HG03139 (cell line): ENCODE results near the gene NELFB.
"Not testable (repeated sequence)": the region's sequence is repeated elsewhere in the genome, so short reads cannot be mapped to it uniquely, and the experiment has no call there.

Source experiments
- ATAC-seq: cut with Tn5 transposase; IDR thresholded peaks from one replicate; pipeline ENCODE4 v1.9.1; 2021; ENCODE audit not compliant: unreplicated experiment

NELFB gene

DNA sequence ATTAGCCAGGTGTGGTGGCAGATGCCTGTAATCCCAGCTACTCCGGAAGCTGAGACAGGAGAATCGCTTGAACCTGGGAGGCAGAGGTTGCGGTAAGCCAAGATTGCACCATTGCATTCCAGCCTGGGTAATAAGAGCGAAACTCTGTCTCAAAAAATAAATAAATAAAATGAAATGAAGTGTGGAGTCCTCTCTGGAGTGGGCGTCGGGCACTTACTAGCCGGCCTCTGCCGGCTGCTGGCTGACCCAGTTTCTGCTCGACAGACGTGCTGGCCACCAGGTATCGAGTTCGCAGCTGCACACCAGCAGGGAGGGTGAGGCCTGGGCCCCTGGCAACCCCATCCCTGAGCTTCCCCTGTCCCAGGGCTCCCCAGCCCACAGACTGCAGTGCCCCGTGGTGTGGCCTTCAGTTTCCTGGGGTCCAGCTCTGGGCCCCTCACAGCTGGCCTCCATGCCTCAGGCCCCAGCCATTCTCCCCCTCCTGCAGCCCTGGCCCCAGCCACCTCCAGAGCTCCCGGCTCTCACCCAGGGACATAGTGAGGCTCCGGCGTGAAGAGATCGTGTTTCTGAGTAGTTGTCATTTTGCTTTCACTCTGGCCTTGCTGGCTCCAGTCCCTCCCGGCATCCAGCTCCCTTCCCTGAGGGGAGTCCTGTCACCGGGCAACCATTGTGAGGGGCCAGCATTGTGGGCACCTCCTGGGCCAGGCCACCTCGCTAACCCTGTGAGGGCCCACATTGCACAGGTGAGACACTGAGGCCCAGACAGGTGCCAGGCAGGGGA, 7.8 kb upstream of the NELFB start:
- ATAC-seq: no peak

GRCh38 chr9:137247916-137248175, 7.3 kb upstream of the NELFB start:
- ATAC-seq: no peak

- no peak for ATAC-seq
Observed at GRCh38 chr9:137250329-137251193, 4.6 kb upstream of the NELFB start.

DNA sequence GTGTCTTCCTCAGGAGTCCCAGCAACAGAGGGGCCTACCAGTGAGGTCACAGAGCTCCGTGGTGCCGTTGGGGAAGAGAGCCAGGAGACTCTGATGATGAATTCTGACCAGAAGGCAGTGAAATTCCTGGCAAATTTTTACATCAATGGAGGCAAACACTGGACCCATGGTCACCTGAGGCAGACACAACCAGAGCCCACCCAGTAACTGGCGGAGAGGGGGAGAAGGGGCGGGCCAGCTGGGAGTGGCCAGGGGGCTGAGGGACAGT, 4.0 kb upstream of the NELFB start, which contains the start of gene STPG3:
STPG3 (plus strand) TSS at position 93 of the 268 bp plus-strand sequence; CDS start at position 94, 1 bp downstream.
- ATAC-seq: no peak

- no peak for ATAC-seq
Observed at GRCh38 chr9:137251490-137252268, 3.4 kb upstream of the NELFB start.

DNA sequence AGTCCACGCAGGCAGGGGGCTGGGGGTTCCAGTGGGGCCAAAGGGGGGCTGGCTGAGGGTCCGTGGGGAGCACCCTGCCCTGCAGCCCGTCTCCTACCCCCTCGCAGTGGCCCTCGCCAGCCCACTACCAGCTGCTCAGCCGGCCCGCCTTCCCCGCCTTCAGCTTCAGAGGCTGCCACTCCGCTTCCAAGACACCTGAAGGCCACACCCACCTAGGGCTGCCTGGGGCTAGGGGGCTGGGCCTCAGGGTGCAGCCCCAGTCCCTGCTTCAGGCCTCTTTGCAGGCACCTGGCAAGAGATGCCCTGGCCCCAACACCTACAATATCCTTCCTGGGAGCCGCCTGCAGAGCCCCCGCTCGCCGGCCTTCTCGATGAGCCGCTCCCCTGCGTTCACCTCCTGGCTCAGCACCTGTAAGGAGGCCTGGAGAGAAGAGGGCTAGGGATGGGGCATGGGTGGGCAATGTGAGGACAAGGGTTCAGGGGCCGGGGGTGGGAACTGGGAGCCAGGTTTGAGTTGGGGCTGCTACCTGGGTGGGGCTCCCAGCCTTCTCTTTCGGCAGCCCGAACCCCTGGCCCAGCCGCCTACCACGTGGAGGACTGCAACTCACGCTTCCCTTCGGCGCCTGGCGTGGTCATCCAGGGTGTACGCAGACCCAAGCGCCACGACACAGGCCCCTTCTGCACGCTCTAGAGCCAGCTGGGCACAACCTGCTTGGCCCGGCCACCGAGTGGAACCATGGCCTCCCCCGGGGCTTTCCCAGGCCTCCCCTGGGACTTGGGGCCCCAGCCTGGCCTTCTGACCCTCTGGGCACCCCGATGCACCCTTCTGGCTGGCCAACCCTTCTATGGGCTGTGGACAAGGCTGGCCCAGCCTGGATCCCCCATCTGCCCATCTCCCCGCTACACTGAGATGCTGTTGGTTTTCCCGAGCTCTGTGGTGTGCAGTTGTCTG, 2.3 kb upstream of the NELFB start:
- ATAC-seq: no peak

DNA sequence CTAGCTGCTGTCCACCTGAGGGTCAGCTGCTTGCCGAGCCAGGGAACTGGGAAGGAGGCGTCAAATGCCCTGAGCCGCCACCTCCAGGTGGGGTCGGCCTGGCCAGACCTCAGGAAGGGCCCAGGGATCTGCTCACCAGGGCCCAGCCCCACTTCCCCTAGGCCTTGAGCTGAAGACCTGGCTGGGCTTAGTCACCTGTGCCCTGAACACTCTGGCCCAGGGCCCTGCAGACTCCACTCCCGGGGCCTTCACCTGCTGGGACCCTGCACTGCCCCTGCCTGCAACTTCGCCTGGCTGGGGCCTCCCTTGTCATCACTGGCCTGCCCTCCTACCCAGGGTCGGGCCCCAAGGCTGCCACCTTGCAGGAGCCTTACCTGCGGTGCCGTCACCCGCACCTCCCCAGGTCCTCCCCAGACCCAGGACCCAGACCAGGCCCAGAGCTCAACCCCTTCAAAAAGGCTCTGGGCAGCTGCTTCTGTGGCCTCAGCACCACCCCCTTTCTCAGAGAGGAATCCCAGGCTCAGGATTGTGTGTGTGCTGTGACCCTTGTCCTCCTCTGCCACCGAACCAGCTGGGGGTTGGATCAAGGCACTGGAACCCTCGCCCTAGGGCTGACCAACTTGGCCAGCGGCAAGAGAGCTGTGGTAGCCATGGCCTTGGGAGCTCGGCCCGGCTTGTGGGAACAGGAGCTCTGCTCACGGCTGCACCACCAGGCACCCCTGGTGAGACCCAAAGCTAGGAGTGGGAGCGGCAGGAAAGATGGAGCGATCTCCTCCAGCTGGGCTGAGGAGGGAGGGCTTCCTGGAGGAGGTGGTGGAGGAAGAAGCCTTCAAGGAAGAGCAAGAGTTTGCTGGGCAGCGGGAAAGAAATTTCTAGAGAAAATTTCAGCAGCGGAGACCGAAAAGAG, 1.2 kb upstream of the NELFB start:
- ATAC-seq: no peak

- ATAC-seq: no peak
Observed at GRCh38 chr9:137255448-137256114, 454 bp downstream of the NELFB start.

DNA sequence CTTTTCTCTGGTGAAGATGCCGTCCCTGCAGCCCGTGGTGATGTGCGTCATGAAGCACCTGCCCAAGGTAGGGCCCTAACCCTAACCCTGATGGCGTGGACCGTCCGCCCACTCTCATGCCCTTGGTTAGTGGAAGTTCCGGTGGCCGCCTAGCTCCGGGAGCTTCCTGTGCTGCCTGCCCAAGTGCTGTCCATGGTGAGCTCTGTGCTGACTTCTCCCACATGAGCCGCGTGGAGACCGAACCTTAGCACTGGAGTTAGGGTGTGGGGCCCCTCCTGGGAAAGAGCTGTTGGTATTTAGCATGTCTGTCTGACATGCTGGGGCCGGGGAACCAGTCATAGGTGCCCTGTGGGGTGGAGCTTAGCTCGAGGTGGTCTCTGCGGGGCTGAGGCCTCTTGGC, 1.2 kb downstream of the NELFB start:
- no peak for ATAC-seq

DNA sequence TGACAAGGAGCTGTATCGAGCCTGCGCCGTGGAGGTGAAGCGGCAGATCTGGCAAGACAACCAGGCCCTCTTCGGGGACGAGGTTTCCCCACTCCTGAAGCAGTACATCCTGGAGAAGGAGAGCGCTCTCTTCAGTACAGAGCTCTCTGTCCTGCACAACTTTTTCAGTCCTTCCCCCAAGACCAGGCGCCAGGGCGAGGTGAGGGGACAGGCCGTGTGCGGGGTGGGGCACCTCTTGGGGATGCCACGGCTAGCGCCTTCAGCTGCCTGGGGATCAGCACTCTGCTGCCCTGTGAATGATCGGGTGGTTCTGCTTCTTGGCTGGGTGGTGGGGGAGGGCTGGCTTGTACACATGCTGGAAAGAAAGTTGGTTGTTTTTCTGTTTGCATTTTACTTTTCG, 1.7 kb downstream of the NELFB start:
- ATAC-seq: no peak

- ATAC-seq: not testable (repeated sequence)
Observed at GRCh38 chr9:137262173-137262908, 7.2 kb downstream of the NELFB start.

DNA sequence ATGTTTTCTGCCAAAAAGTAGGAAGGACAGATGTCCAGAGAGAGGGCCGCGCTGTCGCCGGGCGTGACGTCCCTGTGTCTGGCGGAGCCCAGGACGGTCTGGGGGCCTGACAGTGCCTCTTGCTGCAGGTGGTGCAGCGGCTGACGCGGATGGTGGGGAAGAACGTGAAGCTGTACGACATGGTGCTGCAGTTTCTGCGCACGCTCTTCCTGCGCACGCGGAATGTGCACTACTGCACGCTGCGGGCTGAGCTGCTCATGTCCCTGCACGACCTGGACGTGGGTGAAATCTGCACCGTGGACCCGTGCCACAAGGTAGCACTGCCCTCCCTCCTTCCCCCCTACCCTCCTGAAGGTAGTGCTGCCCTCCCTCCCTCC, 7.8 kb downstream of the NELFB start:
- no peak for ATAC-seq

DNA sequence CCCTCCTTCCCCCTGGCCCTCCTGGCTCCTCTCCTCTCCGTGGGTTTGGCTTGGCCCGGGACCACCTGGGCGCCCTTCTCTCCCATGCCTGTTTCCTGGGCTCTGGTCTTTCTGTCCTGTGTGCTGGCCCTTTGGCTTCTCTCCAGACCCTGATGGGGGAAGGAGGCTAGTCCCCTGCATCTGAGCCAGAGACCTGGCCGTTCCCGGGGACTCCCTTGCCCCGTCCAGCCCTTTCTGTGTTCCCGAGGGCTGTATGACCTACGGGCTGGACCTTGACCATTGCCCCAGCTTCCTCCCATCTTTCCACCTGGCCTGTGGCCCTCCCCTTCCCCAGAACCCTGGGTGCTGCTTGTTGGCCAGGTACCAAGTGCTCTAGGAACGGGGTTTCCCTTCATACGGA, 8.4 kb downstream of the NELFB start:
- ATAC-seq: no peak

- ATAC-seq: no peak
Observed at GRCh38 chr9:137264067-137264466, 8.9 kb downstream of the NELFB start.

GRCh38 chr9:137265496-137266161, 10.5 kb downstream of the NELFB start:
- no peak for ATAC-seq

DNA sequence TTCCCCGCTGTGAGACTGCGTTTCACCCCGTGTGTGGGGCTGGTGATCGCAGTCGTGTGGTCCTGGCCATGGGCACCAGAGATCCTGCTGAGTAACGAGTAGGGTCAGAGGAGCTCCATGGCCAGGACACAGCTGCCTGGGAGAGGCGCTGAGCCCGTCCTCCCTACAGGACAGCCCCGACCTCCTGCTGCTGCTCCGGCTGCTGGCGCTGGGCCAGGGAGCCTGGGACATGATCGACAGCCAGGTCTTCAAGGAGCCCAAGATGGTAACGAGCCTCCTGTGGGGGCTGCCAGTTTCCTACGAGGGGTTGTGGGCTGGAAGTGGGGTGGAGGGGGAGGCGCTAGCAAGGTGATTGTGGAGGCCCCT, 11.0 kb downstream of the NELFB start:
- no peak for ATAC-seq

GRCh38 chr9:137266585-137267453, 11.7 kb downstream of the NELFB start:
- ATAC-seq: no peak
